ENCODE measurements around the gene CCDC15.

CCDC15 gene

DNA sequence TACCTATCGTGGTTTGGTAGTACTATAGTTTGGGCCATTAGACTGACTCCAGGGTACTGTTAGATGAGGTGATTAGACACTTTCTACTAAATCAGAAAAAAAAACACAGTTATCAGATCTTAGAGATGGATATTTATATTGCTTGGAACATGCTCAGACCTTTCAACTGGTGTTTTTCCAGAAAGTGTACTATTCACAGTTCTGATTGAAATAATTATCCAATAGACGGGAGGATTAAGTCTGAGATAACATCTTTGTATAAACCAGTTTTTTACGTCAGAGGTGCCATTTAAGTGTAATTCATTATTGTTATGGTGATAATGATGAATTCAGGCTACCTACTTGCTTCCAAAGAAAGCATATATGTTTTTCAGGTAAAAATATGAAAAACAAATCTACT is 22.5 kb downstream of the CCDC15 start:
- H3K4me2 ChIP-seq, result no peak overlapping the region

DNA sequence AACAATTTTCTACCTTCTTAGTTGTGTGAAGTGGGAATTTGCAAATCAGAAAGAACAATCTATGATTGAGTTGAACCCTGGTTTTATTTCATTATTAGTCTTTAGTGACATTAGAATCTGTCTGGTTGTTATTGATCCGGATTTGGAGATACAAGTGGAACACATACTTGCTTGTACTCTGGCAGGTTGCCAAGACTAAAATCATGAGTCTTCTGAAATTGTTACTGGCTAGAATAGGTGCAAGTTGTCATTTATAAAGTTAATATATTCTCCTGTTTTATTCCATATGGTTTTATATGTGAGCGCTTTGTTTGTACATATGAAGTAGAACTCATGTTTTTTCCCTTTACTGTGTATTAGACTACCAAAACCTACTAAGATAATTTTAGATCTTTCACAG is 23.0 kb downstream of the CCDC15 start:
- Histone ChIP-seq H3K9me3 (replicated peaks in 1 of 11) (peaks cover 29 to 41% (median 37%) of the 10 kb centered on the region in 11 experiments), H4K20me1 (no peaks in the 10 kb centered on the region)
- no peak for TF ChIP-seq Cebpa-rat (IDR thresholded peaks at IDR 0.05)

More for the DNA sequence above, 22.5 kb downstream of the CCDC15 start:
- Histone ChIP-seq H3K4me3 (no peak overlapping the region), H3K4me1 (no peaks in the 10 kb centered on the region), H4K20me1 (no peaks in the 10 kb centered on the region), H3K9me3 (replicated peaks in 1 of 11) (peaks cover 24 to 36% (median 33%) of the 10 kb centered on the region in 11 experiments), H3K27ac (no peak overlapping the region), H3K9ac (no peak overlapping the region), H3K36me3 (peaks cover 4 to 14% (median 10%) of the 10 kb centered on the region in 11 experiments; a peak in 16 of 22 replicates), H3K27me3 (no peaks in the 10 kb centered on the region)
- no peak for TF ChIP-seq Cebpa-rat (IDR thresholded peaks at IDR 0.05)

DNA sequence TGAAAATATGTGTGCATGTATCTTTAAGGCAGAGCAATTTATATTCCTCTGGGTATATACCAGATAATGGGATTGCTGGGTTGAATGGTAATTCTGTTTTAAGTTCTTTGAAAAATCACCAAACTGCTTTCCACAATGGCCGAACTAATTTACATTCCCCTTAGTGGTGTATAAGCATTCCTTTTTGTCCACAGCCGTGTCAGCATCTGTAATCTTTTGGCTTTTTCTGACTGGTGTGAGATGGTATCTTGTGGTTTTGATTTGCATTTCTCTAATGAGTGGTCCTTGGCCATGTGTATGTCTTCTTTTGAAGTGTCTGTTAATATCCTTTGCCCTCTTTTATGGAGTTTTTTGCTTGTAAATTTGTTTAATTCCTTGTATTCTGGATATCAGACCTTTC is 24.3 kb downstream of the CCDC15 start:
- Histone ChIP-seq H3K27ac (no peak overlapping the region), H3K9ac (no peak overlapping the region), H3K4me1 (no peaks in the 10 kb centered on the region), H3K36me3 (peaks cover 10 to 28% (median 23%) of the 10 kb centered on the region in 11 experiments; a peak in 17 of 22 replicates), H4K20me1 (no peaks in the 10 kb centered on the region), H3K4me3 (no peak overlapping the region), H3K9me3 (replicated peaks in 1 of 11) (peaks cover 41 to 54% (median 50%) of the 10 kb centered on the region in 11 experiments), H3K4me2 (no peak overlapping the region), H3K27me3 (no peaks in the 10 kb centered on the region)
- no peak for TF ChIP-seq Cebpa-rat (IDR thresholded peaks at IDR 0.05)

More for the DNA sequence above, 23.0 kb downstream of the CCDC15 start:
- Histone ChIP-seq H3K4me2 (no peak overlapping the region), H3K27ac (no peak overlapping the region), H3K4me3 (no peak overlapping the region), H3K9ac (no peak overlapping the region), H3K36me3 (peaks cover 9 to 19% (median 14%) of the 10 kb centered on the region in 11 experiments; a peak in 16 of 22 replicates), H3K27me3 (no peaks in the 10 kb centered on the region), H3K4me1 (no peaks in the 10 kb centered on the region)

DNA sequence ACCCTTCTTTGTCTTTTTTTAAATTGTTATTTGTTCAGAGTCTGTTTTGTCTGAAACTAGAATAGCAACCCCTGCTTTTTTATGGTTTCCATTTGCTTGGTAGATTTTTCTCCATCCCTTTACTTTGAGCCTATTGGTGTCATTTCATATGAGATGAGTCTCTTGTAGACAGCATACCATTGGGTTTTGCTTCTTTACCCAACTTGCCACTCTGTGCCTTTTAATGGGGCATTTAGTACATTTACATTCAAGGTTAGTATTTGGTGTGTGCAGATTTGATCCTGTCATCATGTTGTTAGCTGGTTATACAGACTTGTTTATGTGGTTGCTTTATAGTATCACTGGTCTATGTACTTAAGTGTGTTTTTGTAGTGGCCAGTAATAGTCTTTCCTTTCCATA is 28.0 kb downstream of the CCDC15 start:
- Histone ChIP-seq H3K4me3 (no peak overlapping the region), H3K27ac (no peak overlapping the region), H3K27me3 (no peaks in the 10 kb centered on the region), H3K36me3 (peaks cover 12 to 40% (median 23%) of the 10 kb centered on the region in 11 experiments; a peak in 17 of 22 replicates), H3K9ac (no peak overlapping the region), H4K20me1 (no peaks in the 10 kb centered on the region), H3K9me3 (replicated peaks in 1 of 11) (peaks cover 43 to 66% (median 57%) of the 10 kb centered on the region in 11 experiments), H3K4me1 (no peaks in the 10 kb centered on the region), H3K4me2 (no peak overlapping the region)
- TF ChIP-seq Cebpa-rat (IDR thresholded peaks at IDR 0.05), result no peak

DNA sequence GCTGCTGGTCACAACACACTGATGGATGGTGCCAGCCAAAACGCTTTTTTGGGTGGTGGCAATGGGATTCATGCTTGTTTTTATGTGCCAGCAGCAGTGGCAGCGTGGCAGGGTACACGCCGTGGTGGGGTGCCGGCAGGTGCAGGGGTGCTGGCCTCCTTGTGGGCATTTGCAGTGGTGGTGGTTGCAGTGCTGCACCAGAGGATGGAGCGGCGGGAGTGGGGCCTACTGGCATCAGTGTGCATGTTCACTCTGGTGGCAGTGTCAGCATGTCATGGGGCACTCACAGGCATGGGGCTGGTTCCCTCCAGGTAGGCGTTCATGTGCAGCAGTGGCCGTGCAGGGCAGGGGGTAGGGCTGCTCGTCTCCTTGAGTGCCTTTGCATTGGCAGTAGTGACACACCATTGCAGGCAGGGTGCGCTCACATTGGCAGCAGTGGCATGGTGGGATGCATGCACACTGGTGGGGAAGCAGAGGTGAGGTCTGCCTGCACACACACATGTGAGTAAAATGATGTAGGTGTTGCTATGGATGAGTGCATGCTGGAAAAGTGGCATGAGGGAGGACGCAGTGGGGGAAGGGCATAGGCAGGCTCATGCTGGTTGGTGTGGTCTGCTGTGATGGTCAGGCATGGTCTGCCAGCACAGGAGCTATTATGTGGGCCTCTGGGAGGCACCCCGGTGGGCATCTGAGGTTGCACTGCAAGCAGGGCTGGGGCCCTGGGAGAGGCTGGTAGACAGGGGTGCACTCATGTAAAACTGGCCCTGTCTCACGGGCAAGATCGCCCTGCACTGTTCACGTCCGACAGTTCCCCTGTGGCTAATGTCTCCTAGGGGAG is 29.9 kb downstream of the CCDC15 start:
- no peak overlapping the region for H3K27ac ChIP-seq
- H3K9ac ChIP-seq, result no peak overlapping the region
- H3K27me3 ChIP-seq, result no peaks in the 10 kb centered on the region
- no peak overlapping the region for H3K4me2 ChIP-seq
- no peak overlapping the region for H3K4me3 ChIP-seq
- TF ChIP-seq Cebpa-rat (IDR thresholded peaks at IDR 0.05), result no peak
- no peaks in the 10 kb centered on the region for H4K20me1 ChIP-seq
- H3K9me3 ChIP-seq (replicated peaks in 1 of 11), result peaks cover 40 to 56% (median 51%) of the 10 kb centered on the region in 11 experiments
- no peaks in the 10 kb centered on the region for H3K4me1 ChIP-seq
- H3K36me3 ChIP-seq, result peaks cover 12 to 48% (median 28%) of the 10 kb centered on the region in 11 experiments; a peak in 18 of 22 replicates

DNA sequence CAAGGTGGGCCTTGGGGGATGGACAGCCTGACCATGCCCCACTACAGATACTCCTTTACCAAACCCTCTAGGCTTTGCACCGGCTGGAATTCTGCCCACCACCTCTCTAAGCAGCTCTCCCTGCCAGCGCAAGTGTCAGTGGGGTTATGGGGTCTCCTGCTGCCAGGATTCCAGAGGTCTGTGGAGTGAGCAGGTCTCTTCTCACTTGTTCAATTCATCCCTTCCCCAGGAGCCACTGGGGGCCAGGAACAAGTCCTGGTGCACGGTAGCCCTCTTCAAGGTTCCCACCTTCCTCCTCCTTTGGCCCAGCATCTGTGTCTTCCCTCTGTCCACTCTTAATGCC is 30.5 kb downstream of the CCDC15 start:
- no peaks in the 10 kb centered on the region for H3K4me1 ChIP-seq
- H3K9me3 ChIP-seq (replicated peaks in 1 of 11), result peaks cover 35 to 51% (median 46%) of the 10 kb centered on the region in 11 experiments
- TF ChIP-seq Cebpa-rat (IDR thresholded peaks at IDR 0.05), result no peak
- no peaks in the 10 kb centered on the region for H3K27me3 ChIP-seq
- H4K20me1 ChIP-seq, result no peaks in the 10 kb centered on the region
- H3K9ac ChIP-seq, result no peak overlapping the region
- no peak overlapping the region for H3K4me3 ChIP-seq
- H3K27ac ChIP-seq, result no peak overlapping the region
- no peak overlapping the region for H3K4me2 ChIP-seq
- H3K36me3 ChIP-seq, result peaks cover 12 to 49% (median 28%) of the 10 kb centered on the region in 11 experiments; a peak in 18 of 22 replicates

DNA sequence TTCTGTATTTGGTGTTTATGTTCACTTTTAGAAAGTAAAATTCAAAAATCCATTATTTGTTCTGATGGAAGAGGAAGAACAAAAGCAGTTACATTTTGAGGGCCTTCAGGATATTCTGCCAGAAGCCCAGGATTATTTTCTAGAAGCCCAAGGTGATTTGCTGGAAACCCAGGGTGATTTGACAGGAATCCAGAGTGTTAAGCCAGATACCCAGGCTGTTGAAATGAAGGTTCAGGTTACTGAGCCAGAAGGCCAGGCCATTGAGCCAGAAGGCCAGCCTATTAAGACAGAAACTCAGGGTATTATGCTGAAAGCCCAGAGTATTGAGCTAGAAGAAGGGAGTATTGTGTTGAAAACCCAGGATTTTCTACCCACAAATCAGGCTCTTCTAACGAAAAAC is 33.1 kb downstream of the CCDC15 start:
- no peak overlapping the region for H3K9ac ChIP-seq
- H4K20me1 ChIP-seq, result no peaks in the 10 kb centered on the region
- H3K27ac ChIP-seq, result no peak overlapping the region
- no peak for TF ChIP-seq Cebpa-rat (IDR thresholded peaks at IDR 0.05)
- no peak overlapping the region for H3K4me2 ChIP-seq
- peaks cover 10 to 24% (median 21%) of the 10 kb centered on the region in 11 experiments for H3K9me3 ChIP-seq (replicated peaks in 1 of 11)
- H3K27me3 ChIP-seq, result no peaks in the 10 kb centered on the region
- H3K4me3 ChIP-seq, result no peak overlapping the region
- H3K36me3 ChIP-seq, result peaks cover 3 to 33% (median 15%) of the 10 kb centered on the region in 11 experiments; a peak in 15 of 22 replicates
- no peaks in the 10 kb centered on the region for H3K4me1 ChIP-seq

DNA sequence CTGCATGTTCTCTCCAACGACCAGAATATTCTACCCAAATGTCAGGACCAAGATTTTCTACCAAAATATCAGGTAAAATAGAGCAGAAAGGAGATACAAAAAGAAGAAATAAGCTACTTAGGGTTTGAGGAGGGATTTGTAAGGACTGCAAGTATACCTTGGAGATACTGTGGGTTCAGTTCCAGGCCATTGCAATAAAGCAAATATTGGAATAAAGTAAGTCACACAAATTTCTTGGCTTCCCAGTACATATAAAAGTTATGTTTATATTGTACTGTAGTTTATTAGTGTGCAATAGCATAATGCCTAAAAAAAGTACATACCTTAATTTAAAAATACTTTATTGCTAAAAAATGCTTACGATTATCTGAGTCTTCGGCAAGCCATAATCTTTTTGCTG is 34.1 kb downstream of the CCDC15 start:
- peaks cover 0 to 26% (median 8%) of the 10 kb centered on the region in 11 experiments; a peak in 10 of 22 replicates for H3K36me3 ChIP-seq
- H3K4me3 ChIP-seq, result no peak overlapping the region
- peaks cover 0 to 15% (median 11%) of the 10 kb centered on the region in 11 experiments; a peak in 18 of 22 replicates for H3K9me3 ChIP-seq (replicated peaks in 1 of 11)
- no peak overlapping the region for H3K27ac ChIP-seq
- H3K4me2 ChIP-seq, result no peak overlapping the region
- H4K20me1 ChIP-seq, result no peaks in the 10 kb centered on the region
- TF ChIP-seq Cebpa-rat (IDR thresholded peaks at IDR 0.05), result no peak
- no peaks in the 10 kb centered on the region for H3K27me3 ChIP-seq
- H3K4me1 ChIP-seq, result no peaks in the 10 kb centered on the region
- H3K9ac ChIP-seq, result no peak overlapping the region

DNA sequence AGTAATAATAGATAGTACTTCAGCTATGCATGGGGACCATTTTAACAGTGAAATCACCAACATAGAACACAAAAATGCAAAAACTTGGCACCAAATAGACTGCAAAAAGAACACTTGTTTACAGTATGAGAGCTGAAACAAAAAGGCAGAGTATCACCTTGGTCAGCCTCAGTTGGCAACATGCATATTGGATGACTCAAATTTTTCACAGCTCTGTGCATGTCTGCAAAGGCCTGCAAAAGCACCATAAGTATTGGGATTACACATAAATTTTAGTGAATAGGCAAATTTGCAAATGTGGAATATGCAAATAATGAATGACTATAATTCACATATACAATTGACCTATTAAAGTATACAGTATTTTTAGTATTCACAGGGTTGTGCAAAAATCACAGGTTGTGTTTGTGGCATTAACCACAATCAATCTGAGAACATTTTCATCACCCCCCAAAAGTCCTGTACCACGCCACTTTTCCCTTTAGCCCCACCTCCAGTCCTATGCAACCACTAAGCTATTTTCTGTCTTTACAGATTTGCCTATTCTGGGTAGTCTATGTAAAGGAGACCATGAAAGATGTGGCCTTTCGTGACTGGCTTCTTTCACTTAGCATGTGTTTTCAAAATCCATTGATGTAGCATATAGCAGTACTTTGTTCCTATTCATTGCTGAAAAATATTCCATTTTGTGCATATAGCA is 47.2 kb downstream of the CCDC15 start:
- TF ChIP-seq Cebpa-rat (IDR thresholded peaks at IDR 0.05), result no peak
- Histone ChIP-seq H3K36me3 (peaks cover 3 to 32% (median 12%) of the 10 kb centered on the region in 11 experiments; a peak in 11 of 22 replicates), H3K9me3 (replicated peaks in 1 of 11) (peaks cover 22 to 47% (median 39%) of the 10 kb centered on the region in 11 experiments), H3K27me3 (no peaks in the 10 kb centered on the region), H3K4me1 (no peaks in the 10 kb centered on the region), H3K4me3 (no peak overlapping the region), H3K4me2 (no peak overlapping the region), H4K20me1 (no peaks in the 10 kb centered on the region), H3K9ac (no peak overlapping the region), H3K27ac (no peak overlapping the region)

All from BLaER1 treated with 17β-estradiol and CSF1 and Interleukin-3, amounts not matched to agents 10 nM and 100 nM (cell line).